GM10847 (cell line): ENCODE measurements around the gene WASF2.

Experiments
- POLR2A ChIP-seq: IDR thresholded peaks from 2 replicates; pipeline ENCODE4 v1.6.1; 2011; ENCODE audit not compliant: insufficient read length; ENCODE audit errors: extremely low read depth

WASF2 gene

GRCh38 chr1:27399251-27400025 lies 90.5 kb downstream of the WASF2 start:
- no peak for TF ChIP-seq POLR2A

GRCh38 chr1:27398405-27399149 lies 91.4 kb downstream of the WASF2 start:
- no peak for TF ChIP-seq POLR2A

GRCh38 chr1:27397749-27398148 lies 92.2 kb downstream of the WASF2 start:
- TF ChIP-seq POLR2A = no peak

- TF ChIP-seq POLR2A = no peak
Observed at GRCh38 chr1:27397110-27397509, 92.9 kb downstream of the WASF2 start.

- TF ChIP-seq POLR2A = no peak
Observed at GRCh38 chr1:27395441-27396195, 94.3 kb downstream of the WASF2 start.

- no peak for TF ChIP-seq POLR2A
Observed at GRCh38 chr1:27394925-27395324, 95.0 kb downstream of the WASF2 start.

- TF ChIP-seq POLR2A = no peak
Observed at GRCh38 chr1:27394282-27394658, 95.7 kb downstream of the WASF2 start.

- no peak for TF ChIP-seq POLR2A
Observed at GRCh38 chr1:27393641-27394281, 96.2 kb downstream of the WASF2 start.

- TF ChIP-seq POLR2A = no peak
Observed at GRCh38 chr1:27392778-27393635, 97.0 kb downstream of the WASF2 start.

GRCh38 chr1:27392096-27392777 lies 97.7 kb downstream of the WASF2 start, which contains the start of gene GPR3:
Gene GPR3 (plus strand): TSS chr1:27392622. CDS start chr1:27393799, 1,177 bp downstream.
- no peak for TF ChIP-seq POLR2A

- TF ChIP-seq POLR2A = no peak
Observed at GRCh38 chr1:27391511-27392095, 98.4 kb downstream of the WASF2 start.

GRCh38 chr1:27388337-27389005 lies 101.5 kb downstream of the WASF2 start:
- TF ChIP-seq POLR2A = no peak

- no peak for TF ChIP-seq POLR2A
Observed at GRCh38 chr1:27383661-27384060, 106.3 kb downstream of the WASF2 start.
